Measurements from ENCODE around the gene FARP2.
"Not testable (repeated sequence)": the region's sequence is repeated elsewhere in the genome, so short reads cannot be mapped to it uniquely, and the experiment has no call there.

The FARP2 gene

GRCh38 chr2:241508240-241509154 is 152.4 kb downstream of the FARP2 start, which contains the start of gene STK25:
Gene STK25 (minus strand): TSS chr2:241508584. CDS start chr2:241508035, 549 bp downstream.
- peaks cover 10% of the 10 kb centered on the region for H3K4me1 Mint-ChIP-seq (ENCODE audit: low read depth)
- no peaks in the 10 kb centered on the region for H3K36me3 Mint-ChIP-seq (ENCODE audit: low read depth)
- H3K27me3 Mint-ChIP-seq (ENCODE audit: low read depth) = peaks cover 10% of the 10 kb centered on the region
- no peaks in the 10 kb centered on the region for H3K9me3 Mint-ChIP-seq
- peak within 1 kb of the TSS; percentile 69 for H3K27ac Mint-ChIP-seq
- H3K4me3 Mint-ChIP-seq = peak within 1 kb of the TSS; percentile 80

GRCh38 chr2:241509155-241509784 is 153.2 kb downstream of the FARP2 start:
- H3K4me1 Mint-ChIP-seq (ENCODE audit: low read depth) = peaks cover 10% of the 10 kb centered on the region
- H3K4me3 Mint-ChIP-seq = peak overlapping the region; percentile 80
- H3K27ac Mint-ChIP-seq = peak overlapping the region; percentile 69
- no peaks in the 10 kb centered on the region for H3K36me3 Mint-ChIP-seq (ENCODE audit: low read depth)
- H3K9me3 Mint-ChIP-seq = no peaks in the 10 kb centered on the region
- peaks cover 10% of the 10 kb centered on the region for H3K27me3 Mint-ChIP-seq (ENCODE audit: low read depth)

GRCh38 chr2:241511091-241511741 is 155.1 kb downstream of the FARP2 start:
- peaks cover 10% of the 10 kb centered on the region for H3K27me3 Mint-ChIP-seq (ENCODE audit: low read depth)
- no peak overlapping the region for H3K4me3 Mint-ChIP-seq
- H3K9me3 Mint-ChIP-seq = no peaks in the 10 kb centered on the region
- H3K4me1 Mint-ChIP-seq (ENCODE audit: low read depth) = peaks cover 27% of the 10 kb centered on the region
- no peak overlapping the region for H3K27ac Mint-ChIP-seq
- H3K36me3 Mint-ChIP-seq (ENCODE audit: low read depth) = no peaks in the 10 kb centered on the region

GRCh38 chr2:241514553-241514952 is 158.5 kb downstream of the FARP2 start:
- Mint-ChIP-seq H3K4me3 (no peak overlapping the region), H3K27ac (no peak overlapping the region), H3K27me3 (ENCODE audit: low read depth) (peaks cover 10% of the 10 kb centered on the region)

GRCh38 chr2:241514986-241515737 is 159.1 kb downstream of the FARP2 start:
- H3K27me3 Mint-ChIP-seq (ENCODE audit: low read depth) = peaks cover 10% of the 10 kb centered on the region
- H3K9me3 Mint-ChIP-seq = peaks cover 7% of the 10 kb centered on the region
- H3K4me3 Mint-ChIP-seq = no peak overlapping the region
- H3K27ac Mint-ChIP-seq = peak overlapping the region; percentile 73
- peaks cover 2% of the 10 kb centered on the region for H3K36me3 Mint-ChIP-seq (ENCODE audit: low read depth)
- H3K4me1 Mint-ChIP-seq (ENCODE audit: low read depth) = peaks cover 26% of the 10 kb centered on the region

More at GRCh38 chr2:241514553-241514952, 158.5 kb downstream of the FARP2 start:
- peaks cover 27% of the 10 kb centered on the region for H3K4me1 Mint-ChIP-seq (ENCODE audit: low read depth)
- H3K9me3 Mint-ChIP-seq = peaks cover 7% of the 10 kb centered on the region
- peaks cover 2% of the 10 kb centered on the region for H3K36me3 Mint-ChIP-seq (ENCODE audit: low read depth)

- peaks cover 2% of the 10 kb centered on the region for H3K36me3 Mint-ChIP-seq (ENCODE audit: low read depth)
- H3K27ac Mint-ChIP-seq = no peak overlapping the region
- H3K27me3 Mint-ChIP-seq (ENCODE audit: low read depth) = peaks cover 10% of the 10 kb centered on the region
- H3K4me3 Mint-ChIP-seq = peak overlapping the region; percentile 26
- H3K9me3 Mint-ChIP-seq = peaks cover 7% of the 10 kb centered on the region
- H3K4me1 Mint-ChIP-seq (ENCODE audit: low read depth) = peaks cover 26% of the 10 kb centered on the region
Observed at GRCh38 chr2:241516520-241516965, 160.5 kb downstream of the FARP2 start.

GRCh38 chr2:241517297-241517696 is 161.2 kb downstream of the FARP2 start:
- H3K4me1 Mint-ChIP-seq (ENCODE audit: low read depth) = peaks cover 26% of the 10 kb centered on the region
- H3K9me3 Mint-ChIP-seq = peaks cover 7% of the 10 kb centered on the region
- H3K4me3 Mint-ChIP-seq = no peak overlapping the region
- H3K27ac Mint-ChIP-seq = no peak overlapping the region
- peaks cover 2% of the 10 kb centered on the region for H3K36me3 Mint-ChIP-seq (ENCODE audit: low read depth)
- H3K27me3 Mint-ChIP-seq (ENCODE audit: low read depth) = peaks cover 6% of the 10 kb centered on the region

GRCh38 chr2:241519669-241520068 is 163.6 kb downstream of the FARP2 start:
- H3K4me1 Mint-ChIP-seq (ENCODE audit: low read depth) = peaks cover 25% of the 10 kb centered on the region
- H3K36me3 Mint-ChIP-seq (ENCODE audit: low read depth) = peaks cover 2% of the 10 kb centered on the region
- H3K27ac Mint-ChIP-seq = no peak overlapping the region
- no peak overlapping the region for H3K4me3 Mint-ChIP-seq
- peaks cover 7% of the 10 kb centered on the region for H3K9me3 Mint-ChIP-seq
- H3K27me3 Mint-ChIP-seq (ENCODE audit: low read depth) = peaks cover 5% of the 10 kb centered on the region

- H3K27me3 Mint-ChIP-seq (ENCODE audit: low read depth) = peaks cover 5% of the 10 kb centered on the region
- peaks cover 1% of the 10 kb centered on the region for H3K4me1 Mint-ChIP-seq (ENCODE audit: low read depth)
- H3K4me3 Mint-ChIP-seq = no peak overlapping the region
- H3K27ac Mint-ChIP-seq = no peak overlapping the region
- H3K9me3 Mint-ChIP-seq = peaks cover 2% of the 10 kb centered on the region
- no peaks in the 10 kb centered on the region for H3K36me3 Mint-ChIP-seq (ENCODE audit: low read depth)
Observed at GRCh38 chr2:241522477-241522876, 166.4 kb downstream of the FARP2 start.

GRCh38 chr2:241525818-241526780 is 170.0 kb downstream of the FARP2 start:
- not testable (repeated sequence) for H3K4me1 Mint-ChIP-seq (ENCODE audit: low read depth); H3K4me3 Mint-ChIP-seq; H3K27ac Mint-ChIP-seq; H3K27me3 Mint-ChIP-seq (ENCODE audit: low read depth); H3K9me3 Mint-ChIP-seq; H3K36me3 Mint-ChIP-seq (ENCODE audit: low read depth)

- H3K4me1 Mint-ChIP-seq (ENCODE audit: low read depth) = no peaks in the 10 kb centered on the region
- no peak overlapping the region for H3K4me3 Mint-ChIP-seq
- no peaks in the 10 kb centered on the region for H3K36me3 Mint-ChIP-seq (ENCODE audit: low read depth)
- no peak overlapping the region for H3K27ac Mint-ChIP-seq
- H3K27me3 Mint-ChIP-seq (ENCODE audit: low read depth) = no peaks in the 10 kb centered on the region
- H3K9me3 Mint-ChIP-seq = no peaks in the 10 kb centered on the region
Observed at GRCh38 chr2:241530571-241530970, 174.5 kb downstream of the FARP2 start.

GRCh38 chr2:241531161-241531722 is 175.2 kb downstream of the FARP2 start:
- Mint-ChIP-seq H3K36me3 (ENCODE audit: low read depth) (no peaks in the 10 kb centered on the region), H3K4me1 (ENCODE audit: low read depth) (no peaks in the 10 kb centered on the region), H3K27ac (no peak overlapping the region), H3K9me3 (no peaks in the 10 kb centered on the region), H3K4me3 (no peak overlapping the region), H3K27me3 (ENCODE audit: low read depth) (no peaks in the 10 kb centered on the region)

- Mint-ChIP-seq H3K4me3 (no peak overlapping the region), H3K27ac (no peak overlapping the region), H3K36me3 (ENCODE audit: low read depth) (no peaks in the 10 kb centered on the region), H3K4me1 (ENCODE audit: low read depth) (no peaks in the 10 kb centered on the region), H3K27me3 (ENCODE audit: low read depth) (no peaks in the 10 kb centered on the region), H3K9me3 (no peaks in the 10 kb centered on the region)
Observed at GRCh38 chr2:241532168-241532567, 176.1 kb downstream of the FARP2 start.
